Type B pancreatic cell (in vitro differentiated cells): ENCODE measurements around the gene GPX2. TPM values are rescaled to one million over a fixed set of nuclear protein-coding genes. Genes with fewer than 3 reads are reported as not detected.

ENCODE experiments used
- DNase-seq: peaks from one replicate; pipeline ENCODE4 v3.0.0; 2021; ENCODE audit warnings: mixed read lengths; ENCODE audit not compliant: unreplicated experiment; ENCODE audit errors: extremely low spot score
- H3K27ac Mint-ChIP-seq: 2 replicates; pipeline ENCODE4 v1.8.0; 2021; ENCODE audit warnings: mild to moderate bottlenecking, mixed read lengths
- H3K27me3 Mint-ChIP-seq: 2 replicates; pipeline ENCODE4 v1.8.0; 2021; ENCODE audit warnings: mixed read lengths
- H3K36me3 Mint-ChIP-seq: 2 replicates; pipeline ENCODE4 v1.8.0; 2021; ENCODE audit warnings: mixed read lengths
- H3K4me1 Mint-ChIP-seq: one replicate; pipeline ENCODE4 v1.8.0; 2021; ENCODE audit warnings: mixed read lengths; ENCODE audit not compliant: unreplicated experiment
- H3K4me3 Mint-ChIP-seq: 2 replicates; pipeline ENCODE4 v1.8.0; 2021; ENCODE audit warnings: mild to moderate bottlenecking, mixed read lengths
- H3K9me3 Mint-ChIP-seq: 2 replicates; pipeline ENCODE4 v1.8.0; 2021; ENCODE audit warnings: mixed read lengths
- CTCF ChIP-seq: fragments of 200-600 bp; sonication (generic); conservative IDR thresholded peaks from 2 replicates; pipeline ENCODE4 v1.5.0; 2021; ENCODE audit warnings: antibody characterized with exemption, mild to moderate bottlenecking
- total RNA-seq: library from RNA; stranded (reverse); gene quantifications from 2 replicates; pipeline ENCODE4 v1.2.1, GENCODE V29; 2021; ENCODE audit warnings: low replicate concordance

GPX2 gene
- total RNA-seq, 1 donor from 2014 or later, result 39.2 TPM

- peaks cover 6% of the 10 kb centered on the region for H3K4me1 Mint-ChIP-seq
- no peak overlapping the region for H3K4me3 Mint-ChIP-seq
- TF ChIP-seq CTCF, result no peak
- H3K36me3 Mint-ChIP-seq, result peaks cover 17% of the 10 kb centered on the region
- H3K9me3 Mint-ChIP-seq, result no peaks in the 10 kb centered on the region
- H3K27me3 Mint-ChIP-seq, result no peaks in the 10 kb centered on the region
- no peak for DNase-seq
- no peak overlapping the region for H3K27ac Mint-ChIP-seq
Observed at GRCh38 chr14:64927031-64927430, 15.5 kb downstream of the GPX2 start.

DNA sequence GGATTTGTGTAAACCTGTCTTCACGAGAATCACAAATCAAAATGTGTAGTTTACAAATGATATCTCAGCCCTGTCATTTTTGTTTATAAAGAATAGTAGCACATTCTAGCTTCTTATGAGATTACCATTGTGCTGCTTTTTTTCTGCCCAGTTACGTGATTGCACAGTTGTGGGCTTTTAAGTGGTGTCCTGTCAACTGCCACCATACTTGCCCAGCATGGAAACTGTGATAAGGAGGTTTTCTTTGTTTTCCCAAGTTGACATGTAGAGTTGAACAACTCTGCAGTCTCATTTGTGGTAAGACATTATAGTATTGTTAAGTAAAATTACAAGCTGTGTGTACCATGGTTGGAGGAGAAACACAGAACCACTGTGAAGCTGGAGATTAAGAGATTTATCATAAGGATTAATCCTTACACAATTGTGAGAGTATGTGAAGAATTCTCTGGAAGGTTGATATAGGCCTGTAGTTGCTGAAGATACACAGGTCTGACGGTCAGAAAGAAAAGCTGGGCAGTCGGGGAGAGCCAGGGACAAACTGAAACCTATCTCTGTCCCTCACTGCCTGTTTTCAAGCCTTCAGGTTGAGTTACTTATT, 16.0 kb downstream of the GPX2 start:
- Mint-ChIP-seq H3K4me1 (peaks cover 6% of the 10 kb centered on the region), H3K9me3 (no peaks in the 10 kb centered on the region), H3K36me3 (peaks cover 21% of the 10 kb centered on the region), H3K27ac (no peak overlapping the region), H3K4me3 (no peak overlapping the region), H3K27me3 (no peaks in the 10 kb centered on the region)
- TF ChIP-seq CTCF, result no peak
- DNase-seq, result no peak

- no peak overlapping the region for H3K27ac Mint-ChIP-seq
- no peaks in the 10 kb centered on the region for H3K9me3 Mint-ChIP-seq
- TF ChIP-seq CTCF, result no peak
- peaks cover 13% of the 10 kb centered on the region for H3K36me3 Mint-ChIP-seq
- no peaks in the 10 kb centered on the region for H3K27me3 Mint-ChIP-seq
- DNase-seq, result no peak
- H3K4me3 Mint-ChIP-seq, result no peak overlapping the region
- no peaks in the 10 kb centered on the region for H3K4me1 Mint-ChIP-seq
Observed at GRCh38 chr14:64923015-64923414, 19.5 kb downstream of the GPX2 start.

- H3K9me3 Mint-ChIP-seq, result no peaks in the 10 kb centered on the region
- no peak for DNase-seq
- H3K27me3 Mint-ChIP-seq, result no peaks in the 10 kb centered on the region
- no peak for TF ChIP-seq CTCF
- no peak overlapping the region for H3K4me3 Mint-ChIP-seq
- peaks cover 10% of the 10 kb centered on the region for H3K36me3 Mint-ChIP-seq
- no peak overlapping the region for H3K27ac Mint-ChIP-seq
- peaks cover 5% of the 10 kb centered on the region for H3K4me1 Mint-ChIP-seq
Observed at GRCh38 chr14:64920465-64920864, 22.1 kb downstream of the GPX2 start.

DNA sequence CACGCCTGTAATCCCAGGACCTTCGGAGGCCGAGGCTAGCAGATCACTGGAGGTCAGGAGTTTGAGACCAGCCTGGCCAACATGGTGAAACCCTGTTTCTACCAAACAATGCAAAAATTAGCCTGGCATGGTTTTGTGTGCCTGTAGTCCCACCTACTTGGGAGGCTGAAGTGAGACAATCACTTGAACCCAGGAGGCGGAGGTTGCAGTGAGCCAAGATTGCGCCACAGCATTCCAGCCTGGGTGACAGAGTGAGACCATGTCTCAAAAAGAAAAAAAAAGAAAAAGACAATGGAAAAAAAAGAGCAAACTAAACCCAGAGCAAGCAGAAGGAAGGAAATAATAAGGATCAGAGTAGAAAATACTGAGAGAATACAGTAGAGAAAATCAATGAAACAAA, 22.9 kb downstream of the GPX2 start:
- H3K27ac Mint-ChIP-seq, result no peak overlapping the region
- DNase-seq, result no peak
- peaks cover 11% of the 10 kb centered on the region for H3K4me1 Mint-ChIP-seq
- no peaks in the 10 kb centered on the region for H3K9me3 Mint-ChIP-seq
- H3K27me3 Mint-ChIP-seq, result no peaks in the 10 kb centered on the region
- peaks cover 7% of the 10 kb centered on the region for H3K36me3 Mint-ChIP-seq
- TF ChIP-seq CTCF, result no peak
- no peak overlapping the region for H3K4me3 Mint-ChIP-seq

DNA sequence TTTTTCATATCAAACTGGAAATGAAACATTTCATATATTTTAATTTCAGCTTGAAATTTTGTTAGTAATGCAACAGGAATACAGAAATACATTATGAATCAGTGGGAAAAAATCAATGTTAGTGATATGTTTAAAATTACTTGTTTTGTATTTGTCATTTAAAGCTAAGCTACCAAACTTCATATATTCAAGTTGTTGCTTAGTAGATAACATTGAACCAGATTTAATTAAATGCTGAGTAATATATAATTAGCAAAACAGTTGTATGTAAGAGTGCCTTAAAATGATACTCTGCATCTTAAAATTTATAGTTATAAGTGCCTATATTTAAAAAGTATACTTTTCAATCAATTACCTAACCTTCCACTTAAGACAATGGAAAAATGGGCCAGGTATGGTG, 23.3 kb downstream of the GPX2 start:
- H3K4me3 Mint-ChIP-seq, result no peak overlapping the region
- H3K27ac Mint-ChIP-seq, result no peak overlapping the region
- no peak for DNase-seq
- no peaks in the 10 kb centered on the region for H3K9me3 Mint-ChIP-seq
- no peaks in the 10 kb centered on the region for H3K27me3 Mint-ChIP-seq
- peaks cover 12% of the 10 kb centered on the region for H3K4me1 Mint-ChIP-seq
- H3K36me3 Mint-ChIP-seq, result peaks cover 4% of the 10 kb centered on the region
- no peak for TF ChIP-seq CTCF
